ENCODE results near the gene EPS8L1.

GRCh38 chr19:55042344-55042678, 33.4 kb upstream of the EPS8L1 start:
- no peak for TF ChIP-seq POLR2A (IDR thresholded peaks at IDR 0.05; ENCODE audit: low read depth)
- TF ChIP-seq POLR2AphosphoS5 (IDR thresholded peaks at IDR 0.05), result no peak
- no peak for TF ChIP-seq CTCF (IDR thresholded peaks at IDR 0.05)
